Measurements from ENCODE around the gene MTHFD2L.

MTHFD2L gene

DNA sequence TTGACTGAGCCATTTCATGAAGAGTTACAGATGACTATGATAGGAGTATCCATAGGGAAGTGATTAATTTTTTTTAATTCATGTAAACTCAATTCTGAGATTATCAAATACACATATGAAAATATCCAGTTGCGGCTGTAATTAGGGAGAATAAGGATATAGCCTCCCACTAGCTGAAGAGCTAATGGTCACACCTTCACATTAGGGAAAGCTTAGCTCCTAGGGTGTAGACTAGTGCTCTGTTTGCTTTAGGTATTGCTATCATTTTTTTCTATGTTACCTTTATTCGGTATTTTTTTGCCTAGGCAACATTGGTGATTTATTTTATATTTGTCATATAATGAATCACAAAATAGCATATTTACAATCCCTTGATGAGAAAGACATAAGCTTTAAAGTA lies 110.7 kb downstream of the MTHFD2L start:
- TF ChIP-seq, protein P1, sequence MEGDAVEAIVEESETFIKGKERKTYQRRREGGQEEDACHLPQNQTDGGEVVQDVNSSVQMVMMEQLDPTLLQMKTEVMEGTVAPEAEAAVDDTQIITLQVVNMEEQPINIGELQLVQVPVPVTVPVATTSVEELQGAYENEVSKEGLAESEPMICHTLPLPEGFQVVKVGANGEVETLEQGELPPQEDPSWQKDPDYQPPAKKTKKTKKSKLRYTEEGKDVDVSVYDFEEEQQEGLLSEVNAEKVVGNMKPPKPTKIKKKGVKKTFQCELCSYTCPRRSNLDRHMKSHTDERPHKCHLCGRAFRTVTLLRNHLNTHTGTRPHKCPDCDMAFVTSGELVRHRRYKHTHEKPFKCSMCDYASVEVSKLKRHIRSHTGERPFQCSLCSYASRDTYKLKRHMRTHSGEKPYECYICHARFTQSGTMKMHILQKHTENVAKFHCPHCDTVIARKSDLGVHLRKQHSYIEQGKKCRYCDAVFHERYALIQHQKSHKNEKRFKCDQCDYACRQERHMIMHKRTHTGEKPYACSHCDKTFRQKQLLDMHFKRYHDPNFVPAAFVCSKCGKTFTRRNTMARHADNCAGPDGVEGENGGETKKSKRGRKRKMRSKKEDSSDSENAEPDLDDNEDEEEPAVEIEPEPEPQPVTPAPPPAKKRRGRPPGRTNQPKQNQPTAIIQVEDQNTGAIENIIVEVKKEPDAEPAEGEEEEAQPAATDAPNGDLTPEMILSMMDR (IDR thresholded peaks at IDR 0.05; ENCODE audit: low read depth, low read length): no peak
- no peak for DNase-seq (ENCODE audit: extremely low read depth, low read depth)

DNA sequence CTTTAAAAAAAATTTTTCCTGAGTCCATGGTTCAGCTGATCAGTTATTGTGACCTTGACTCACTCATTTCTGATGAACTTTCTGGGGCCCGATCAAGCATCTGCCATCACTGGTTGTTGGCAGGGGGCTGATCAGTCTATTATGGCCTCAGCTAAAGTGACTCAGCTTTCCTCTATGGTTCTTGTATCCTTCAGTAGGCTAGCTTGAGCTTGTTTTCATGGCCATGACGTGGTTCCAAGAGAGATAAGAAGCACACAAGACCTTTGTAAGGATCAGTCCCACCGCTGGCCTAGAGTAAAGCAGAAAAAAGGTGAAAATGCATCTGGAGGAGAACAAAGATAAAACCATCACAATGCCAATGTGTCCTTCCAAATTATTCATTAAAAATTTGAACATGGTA lies 120.6 kb downstream of the MTHFD2L start:
- no peak for DNase-seq (ENCODE audit: extremely low read depth, low read depth)
- TF ChIP-seq, protein P1 (IDR thresholded peaks at IDR 0.05; ENCODE audit: low read depth, low read length): no peak

DNA sequence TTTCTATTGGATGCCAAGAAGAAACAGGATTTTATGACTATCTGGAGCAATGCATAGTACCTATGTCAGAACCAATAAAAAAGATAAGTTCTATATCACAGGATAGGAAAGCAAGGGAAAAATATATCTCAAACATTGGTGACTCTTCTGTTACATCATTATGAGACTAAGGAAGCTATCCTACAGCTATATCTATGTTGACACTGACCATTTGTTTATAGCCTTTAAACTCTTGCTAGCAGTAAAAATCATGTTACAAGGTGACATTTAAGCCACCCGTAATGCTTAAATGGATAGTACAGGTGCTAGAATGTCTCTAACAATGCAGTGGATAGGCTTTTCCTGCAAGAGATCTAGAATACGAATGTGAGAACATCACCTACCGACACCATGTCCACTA lies 121.8 kb downstream of the MTHFD2L start:
- TF ChIP-seq, protein P1 (IDR thresholded peaks at IDR 0.05; ENCODE audit: low read depth, low read length): no peak
- DNase-seq (ENCODE audit: extremely low read depth, low read depth): no peak

DNA sequence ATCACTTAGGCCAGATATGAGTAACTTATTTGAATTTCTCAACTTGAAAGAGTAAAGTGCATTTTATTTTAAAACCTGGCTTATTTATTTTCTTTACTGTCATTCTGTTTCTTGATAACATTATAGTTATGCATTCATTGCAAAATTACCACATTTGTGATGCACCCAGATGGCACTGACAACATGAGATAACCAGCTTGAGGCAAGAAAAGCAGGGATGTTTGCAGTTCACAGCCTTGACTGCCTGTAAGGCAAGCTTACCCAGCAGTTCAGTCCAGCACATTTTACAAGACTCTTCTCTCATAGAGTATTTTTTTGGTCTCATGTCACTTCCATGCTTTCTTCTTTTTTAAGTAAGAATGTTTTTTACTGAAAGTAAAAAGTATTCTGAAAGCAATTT lies 125.0 kb downstream of the MTHFD2L start:
- TF ChIP-seq, protein P1 (IDR thresholded peaks at IDR 0.05; ENCODE audit: low read depth, low read length): no peak
- DNase-seq (ENCODE audit: extremely low read depth, low read depth): no peak

DNA sequence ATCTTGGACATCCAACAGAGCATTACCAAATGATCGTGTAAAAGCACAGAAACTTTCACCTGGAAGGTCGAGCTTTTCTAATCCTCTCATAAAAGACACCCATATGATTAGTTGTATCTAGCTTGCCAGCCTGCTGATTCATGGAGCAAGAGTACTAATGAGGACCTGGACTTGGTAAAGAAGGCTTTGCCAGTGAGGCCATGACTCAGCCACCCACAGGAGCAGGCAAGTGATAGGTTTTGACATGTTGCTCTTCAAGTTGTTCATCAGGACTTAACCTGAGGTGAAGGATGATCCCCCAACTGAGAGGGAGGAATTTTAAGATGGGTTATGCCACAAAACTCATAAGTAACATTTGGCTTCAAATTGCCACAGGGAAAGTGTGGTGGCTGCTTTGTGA lies 125.7 kb downstream of the MTHFD2L start:
- TF ChIP-seq, protein P1 (IDR thresholded peaks at IDR 0.05; ENCODE audit: low read depth, low read length): no peak
- DNase-seq (ENCODE audit: extremely low read depth, low read depth): peak; percentile 22

DNA sequence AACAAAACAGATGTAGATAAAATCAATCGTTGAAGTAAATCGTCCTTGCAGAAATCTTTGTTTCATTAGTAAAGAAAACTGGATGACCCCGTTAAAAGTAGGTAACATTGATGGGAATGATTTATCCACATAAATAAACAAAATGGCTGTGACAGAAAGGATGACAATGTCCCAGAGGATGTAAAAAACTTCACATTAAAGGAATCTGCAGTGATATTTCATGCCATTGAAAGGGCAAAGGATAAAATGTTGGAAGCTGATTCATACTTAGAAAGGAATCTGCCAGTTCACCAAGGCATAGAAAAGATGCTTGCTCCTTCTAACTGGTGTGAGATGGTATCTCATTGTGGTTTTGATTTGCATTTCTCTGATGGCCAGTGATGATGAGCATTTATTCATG lies 126.1 kb downstream of the MTHFD2L start:
- TF ChIP-seq, protein P1 (IDR thresholded peaks at IDR 0.05; ENCODE audit: low read depth, low read length): no peak
- no peak for DNase-seq (ENCODE audit: extremely low read depth, low read depth)

DNA sequence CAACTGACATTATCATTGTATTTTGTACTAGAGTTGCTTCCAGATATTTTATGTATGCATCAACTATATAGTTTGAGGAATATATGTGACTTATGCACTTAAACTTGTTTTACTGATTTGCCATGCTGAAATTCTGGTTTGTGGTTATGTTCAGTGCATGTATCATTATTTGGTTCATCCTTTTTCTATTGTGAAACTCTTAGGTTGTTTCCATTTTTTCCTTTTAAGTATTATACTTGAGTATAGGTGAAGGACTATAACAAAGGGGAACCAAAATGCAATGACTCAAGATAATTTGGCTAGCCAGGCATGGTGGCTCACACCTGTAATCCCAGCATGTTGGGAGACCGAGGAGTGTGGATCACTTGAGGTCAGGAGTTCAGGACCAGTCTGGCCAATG lies 129.2 kb downstream of the MTHFD2L start:
- no peak for DNase-seq (ENCODE audit: extremely low read depth, low read depth)
- TF ChIP-seq, protein P1 (IDR thresholded peaks at IDR 0.05; ENCODE audit: low read depth, low read length): no peak

Measured in AG09319 (cell line).